PC-3 (cell line): ENCODE data around the gene AGAP1.

Experiments used
- CTCF ChIP-seq: fragments of 300-600 bp; sonication (generic); conservative IDR thresholded peaks from 2 replicates; pipeline ENCODE4 v1.5.1; 2017; ENCODE audit warnings: antibody characterized with exemption, low read depth, mild to moderate bottlenecking, low read length
- EZH2phosphoT487 ChIP-seq: fragments of 300-600 bp; sonication (generic); IDR thresholded peaks from 2 replicates; pipeline ENCODE4 v1.6.1; 2018; ENCODE audit warnings: mild to moderate bottlenecking, antibody characterized with exemption, low read length, borderline replicate concordance

GRCh38 chr2:235812185-235812665, 318.4 kb downstream of the AGAP1 start:
- TF ChIP-seq CTCF (no peak), EZH2phosphoT487 (no peak)
